HepG2 (cell line): Measurements from ENCODE around the gene MAFB. TPM values are rescaled to one million over a fixed set of nuclear protein-coding genes. Genes with fewer than 3 reads are reported as not detected.

Experiments used
- ATAC-seq: fragments of 200-7000 bp; cut with Tn5 transposase; 3 replicates; pipeline ENCODE4 v1.9.1; 2020; ENCODE audit warnings: mild to moderate bottlenecking, moderate library complexity
- BruUV-seq: library from RNA; stranded (reverse); fragments of 400-500 nt; replicated peaks from 2 replicates; lab custom pipeline; 2021; lab: Mats Ljungman, UMichigan
- CTCF ChIA-PET: fragments of 300-600 bp; formaldehyde crosslinking; extraction: SDS; loops from one replicate; lab custom pipeline; 2021; ENCODE audit warnings: low total read pairs, inconsistent platforms, low intra/inter-chr PET ratio; lab: Yijun Ruan, JAX
- POLR2A ChIA-PET: fragments of 350-600 bp; sonication (Branson Sonifier 250); formaldehyde crosslinking; loops from one replicate; lab custom pipeline; 2020; ENCODE audit warnings: antibody characterized with exemption, inconsistent platforms; lab: Yijun Ruan, JAX
- DNase-seq: peaks from one replicate; pipeline ENCODE4 v3.0.0-alpha.2; 2015; ENCODE audit warnings: low spot score
- FAIRE-seq: peaks from 3 replicates; lab custom pipeline; 2011; peaks lifted over from hg19 to GRCh38; lab: Jason Lieb, UNC
- H2AFZ ChIP-seq: one replicate; pipeline ENCODE4 v1.6.1; 2011; ENCODE audit warnings: low read length, inconsistent platforms
- H3K27ac ChIP-seq: fragments of 300-600 bp; 3 replicates; pipeline ENCODE4 v1.8.0; 2011; ENCODE audit warnings: mixed run types, mild to moderate bottlenecking, mixed read lengths, low read length, inconsistent platforms; ENCODE audit not compliant: insufficient read depth; ENCODE audit errors: extremely low read length
- H3K27me3 ChIP-seq, 2 experiments: fragments of 200-600 bp in 1 of 2; 2 replicates in 1 of 2; 3 replicates in 1 of 2; pipeline versions ENCODE4 v1.6.0 to v1.8.0; 2011; ENCODE audit warnings: low read length in 2 of 2, mild to moderate bottlenecking in 2 of 2, moderate library complexity in 2 of 2, inconsistent platforms in 1 of 2; ENCODE audit not compliant: insufficient read depth in 2 of 2, control insufficient read depth in 1 of 2
- H3K36me3 ChIP-seq, 2 experiments: fragments of 200-600 bp in 1 of 2; replicated peaks in 1 of 2; 2 replicates in 1 of 2; 3 replicates in 1 of 2; pipeline versions ENCODE4 v1.5.1 to v1.8.0; 2011; ENCODE audit warnings: low read length in 2 of 2, inconsistent platforms in 1 of 2; ENCODE audit not compliant: insufficient read depth in 2 of 2, control insufficient read depth in 1 of 2
- H3K4me1 ChIP-seq: 2 replicates; pipeline ENCODE4 v1.5.1; 2012; ENCODE audit warnings: low read length, inconsistent platforms; ENCODE audit not compliant: insufficient read depth
- H3K4me2 ChIP-seq: 2 replicates; pipeline ENCODE4 v1.6.0; 2011; ENCODE audit warnings: low read depth, low read length, inconsistent platforms
- H3K4me3 ChIP-seq, 3 experiments: fragments of 200-600 bp in 1 of 3; sonication (generic), shearing (Covaris generic) in 1 of 3; replicated peaks in 1 of 3; 2 replicates each; pipeline ENCODE4 v1.5.1; 2011 to 2016; ENCODE audit warnings: low read length in 3 of 3, inconsistent platforms in 2 of 3, low read depth in 2 of 3, mild to moderate bottlenecking in 2 of 3, control low read depth in 1 of 3, mixed read lengths in 1 of 3; ENCODE audit not compliant: insufficient read depth in 1 of 3
- H3K79me2 ChIP-seq: one replicate; pipeline ENCODE4 v1.6.1; 2011; ENCODE audit warnings: low read length, inconsistent platforms; ENCODE audit not compliant: insufficient read depth
- H3K9ac ChIP-seq: 2 replicates; pipeline ENCODE4 v1.6.0; 2011; ENCODE audit warnings: mild to moderate bottlenecking, low read depth, low read length, inconsistent platforms; ENCODE audit not compliant: insufficient read depth
- H3K9me3 ChIP-seq: 2 replicates; pipeline ENCODE4 v1.5.1; 2012; ENCODE audit warnings: mild to moderate bottlenecking, low read length
- H4K20me1 ChIP-seq: 2 replicates; pipeline ENCODE4 v1.6.0; 2011; ENCODE audit warnings: inconsistent platforms, mild to moderate bottlenecking, low read length, moderate library complexity; ENCODE audit not compliant: insufficient read depth
- CENPX ChIP-seq: sonication (generic); formaldehyde crosslinking; IDR thresholded peaks from 2 replicates; pipeline ENCODE4 v1.9.0; 2021; ENCODE audit warnings: mild to moderate bottlenecking, missing genetic modification reagents, moderate library complexity
- CREB1 ChIP-seq, 2 experiments: fragments of 450-650 bp in 1 of 2; IDR thresholded peaks; 2 replicates each; pipeline ENCODE4 v1.6.1; 2016 to 2017; ENCODE audit warnings: control low read depth in 1 of 2, mild to moderate bottlenecking in 1 of 2, missing compliant biosample characterization in 1 of 2, missing genetic modification characterization in 1 of 2
- GABPB1 ChIP-seq: IDR thresholded peaks from 2 replicates; pipeline ENCODE4 v1.6.1; 2016; ENCODE audit warnings: mild to moderate bottlenecking, missing genetic modification reagents, moderate library complexity, missing compliant biosample characterization
- MBNL3 ChIP-seq: fragments of 250-450 bp; sonication (Bioruptor Pico); conservative IDR thresholded peaks from 2 replicates; pipeline ENCODE4 v1.8.0; 2022; ENCODE audit warnings: mild to moderate bottlenecking, inconsistent platforms
- MTF1 ChIP-seq: sonication (generic); formaldehyde crosslinking; IDR thresholded peaks from 2 replicates; pipeline ENCODE4 v1.5.0; 2020; ENCODE audit warnings: missing genetic modification reagents
- NFE2L1 ChIP-seq: sonication (generic); formaldehyde crosslinking; IDR thresholded peaks from 2 replicates; pipeline ENCODE4 v1.4.0; 2020; ENCODE audit warnings: missing genetic modification reagents, mild to moderate bottlenecking, borderline replicate concordance
- RFX1 ChIP-seq: fragments of 450-650 bp; IDR thresholded peaks from 2 replicates; pipeline ENCODE4 v1.6.1; 2017
- ZBTB38 ChIP-seq: sonication (generic); formaldehyde crosslinking; IDR thresholded peaks from 2 replicates; pipeline ENCODE4 v1.5.1; 2020; ENCODE audit warnings: mild to moderate bottlenecking, missing genetic modification reagents
- ZNF44 ChIP-seq: sonication (generic); formaldehyde crosslinking; IDR thresholded peaks from 2 replicates; pipeline ENCODE4 v1.5.1; 2020; ENCODE audit warnings: mild to moderate bottlenecking, missing genetic modification reagents
- WGBS: methylation state at CpG from one replicate; pipeline ENCODE4 v1.1.6; 2017; ENCODE audit warnings: low lambda C conversion rate; 5-methylcytosine and 5-hydroxymethylcytosine counted together
- in situ Hi-C: cut with HindIII; loops from 2 replicates; pipeline ENCODE4 v1.10.0; 2017; ENCODE audit warnings: low pct_unique_long_range_greater_than_20kb; ENCODE audit not compliant: extremely low pct_ligation_motif_present
- intact Hi-C: fragments of 100-400 bp; cut with micrococcal nuclease; formaldehyde crosslinking; loops from one replicate; pipeline ENCODE4 v1.10.0; 2022; ENCODE audit not compliant: unreplicated experiment
- polyA plus RNA-seq, 8 experiments: library from polyadenylated mRNA; depleted of rRNA in 3 of 8; stranded (reverse) in 7 of 8; unstranded in 1 of 8; fragments of >200 nt; fragmentation: Illumina TruSeq in 4 of 8; extraction: Trizol in 4 of 8; gene quantifications; 2 replicates each; pipeline versions ENCODE4 v1.2.1 to v1.2.3, GENCODE V29; 2011 to 2016; ENCODE audit warnings: low read depth in 4 of 8, missing spikeins in 1 of 8, mixed read lengths in 1 of 8; ENCODE audit not compliant: insufficient read depth in 1 of 8
- total RNA-seq, 5 experiments: library from RNA; depleted of rRNA; stranded (reverse); fragments of >200 nt; fragmentation: Illumina TruSeq; extraction: Trizol; gene quantifications; 2 replicates each; pipeline ENCODE4 v1.2.3, GENCODE V29; 2016; ENCODE audit warnings: low read depth in 1 of 5
- TF ChIP-seq, protein P1 (sequence below): sonication (generic); formaldehyde crosslinking; conservative IDR thresholded peaks from 2 replicates; pipeline ENCODE4 v1.4.0; 2020; ENCODE audit warnings: missing genetic modification reagents
- TF ChIP-seq, protein P2 (sequence below): sonication (generic); formaldehyde crosslinking; IDR thresholded peaks from 2 replicates; pipeline ENCODE4 v1.4.0; 2020; ENCODE audit warnings: missing genetic modification reagents, borderline replicate concordance

The MAFB gene
- total and polyA plus RNA-seq, 2 of the 13 experiments (the other 11 are each of a cell fraction or from before 2014, with no cell fraction given): 0.08 to 0.11 TPM

DNA sequence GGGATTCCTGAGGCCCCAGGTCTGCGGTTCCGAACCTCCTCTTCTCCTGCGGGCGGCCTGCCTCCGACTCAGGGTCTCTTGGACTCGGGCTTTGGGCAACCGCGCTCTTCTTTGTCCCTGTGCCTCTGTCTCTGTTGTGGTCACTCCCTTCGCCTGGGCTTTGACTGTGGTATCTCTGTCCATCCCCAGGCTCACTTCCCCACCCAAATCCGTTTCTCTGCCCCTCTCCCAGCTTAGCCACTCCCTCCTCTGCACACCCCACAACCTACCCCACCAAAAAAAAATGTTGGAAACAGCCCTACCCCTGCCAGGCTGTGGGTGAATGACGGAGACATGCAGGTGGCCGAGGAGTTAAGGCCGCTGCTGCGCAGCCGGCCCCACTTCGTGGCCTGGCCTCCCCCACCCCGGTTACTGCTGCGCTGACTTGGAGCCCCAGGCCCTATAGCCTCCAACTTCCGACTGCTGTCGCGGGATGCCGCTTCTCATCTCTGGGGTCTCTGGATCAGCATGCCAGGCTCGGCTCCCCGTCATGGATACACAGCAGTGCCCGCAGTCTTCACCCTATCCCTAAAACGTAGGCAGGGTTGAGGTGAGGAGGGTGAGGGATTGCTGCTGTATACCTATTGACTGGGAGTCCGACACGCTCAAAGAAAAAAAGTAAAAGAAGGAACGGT, 2.7 kb upstream of the MAFB start:
- no peak for ATAC-seq
- Histone ChIP-seq H2AFZ (no peak overlapping the region), H3K27ac (no peak overlapping the region)
- TF ChIP-seq, protein P1, sequence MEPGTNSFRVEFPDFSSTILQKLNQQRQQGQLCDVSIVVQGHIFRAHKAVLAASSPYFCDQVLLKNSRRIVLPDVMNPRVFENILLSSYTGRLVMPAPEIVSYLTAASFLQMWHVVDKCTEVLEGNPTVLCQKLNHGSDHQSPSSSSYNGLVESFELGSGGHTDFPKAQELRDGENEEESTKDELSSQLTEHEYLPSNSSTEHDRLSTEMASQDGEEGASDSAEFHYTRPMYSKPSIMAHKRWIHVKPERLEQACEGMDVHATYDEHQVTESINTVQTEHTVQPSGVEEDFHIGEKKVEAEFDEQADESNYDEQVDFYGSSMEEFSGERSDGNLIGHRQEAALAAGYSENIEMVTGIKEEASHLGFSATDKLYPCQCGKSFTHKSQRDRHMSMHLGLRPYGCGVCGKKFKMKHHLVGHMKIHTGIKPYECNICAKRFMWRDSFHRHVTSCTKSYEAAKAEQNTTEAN (CRISPR knock-in tag): no peak
- TF ChIP-seq NFE2L1 (CRISPR knock-in tag): no peak
- no peak for TF ChIP-seq MBNL3 (CRISPR knock-in tag)
- TF ChIP-seq CREB1 (IDR thresholded peaks at IDR 0.05): no peak
- no peak for TF ChIP-seq CREB1 (CRISPR knock-in tag; IDR thresholded peaks at IDR 0.05)
- TF ChIP-seq ZBTB38: no peak
- no peak for TF ChIP-seq GABPB1 (CRISPR knock-in tag)
- no peak for TF ChIP-seq MTF1 (CRISPR knock-in tag)
- TF ChIP-seq ZNF44 (CRISPR knock-in tag): no peak
- no peak for TF ChIP-seq RFX1
- no peak for TF ChIP-seq CENPX
- TF ChIP-seq, protein P2, sequence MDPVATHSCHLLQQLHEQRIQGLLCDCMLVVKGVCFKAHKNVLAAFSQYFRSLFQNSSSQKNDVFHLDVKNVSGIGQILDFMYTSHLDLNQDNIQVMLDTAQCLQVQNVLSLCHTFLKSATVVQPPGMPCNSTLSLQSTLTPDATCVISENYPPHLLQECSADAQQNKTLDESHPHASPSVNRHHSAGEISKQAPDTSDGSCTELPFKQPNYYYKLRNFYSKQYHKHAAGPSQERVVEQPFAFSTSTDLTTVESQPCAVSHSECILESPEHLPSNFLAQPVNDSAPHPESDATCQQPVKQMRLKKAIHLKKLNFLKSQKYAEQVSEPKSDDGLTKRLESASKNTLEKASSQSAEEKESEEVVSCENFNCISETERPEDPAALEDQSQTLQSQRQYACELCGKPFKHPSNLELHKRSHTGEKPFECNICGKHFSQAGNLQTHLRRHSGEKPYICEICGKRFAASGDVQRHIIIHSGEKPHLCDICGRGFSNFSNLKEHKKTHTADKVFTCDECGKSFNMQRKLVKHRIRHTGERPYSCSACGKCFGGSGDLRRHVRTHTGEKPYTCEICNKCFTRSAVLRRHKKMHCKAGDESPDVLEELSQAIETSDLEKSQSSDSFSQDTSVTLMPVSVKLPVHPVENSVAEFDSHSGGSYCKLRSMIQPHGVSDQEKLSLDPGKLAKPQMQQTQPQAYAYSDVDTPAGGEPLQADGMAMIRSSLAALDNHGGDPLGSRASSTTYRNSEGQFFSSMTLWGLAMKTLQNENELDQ: no peak
- TF ChIP-seq, all 625 proteins: peak for 0
- in situ Hi-C loops: loop anchor here (5.0 to 10.0 kb wide), 2 partner anchors 429 to 1417 kb away; no protein-coding TSS in a partner anchor
- no peak for DNase-seq
- Histone ChIP-seq H3K9ac (no peak overlapping the region), H3K4me2 (no peak overlapping the region), H3K79me2 (no peaks in the 10 kb centered on the region), H3K36me3 (no peaks in the 10 kb centered on the region), H3K4me3 (no peak overlapping the region), H3K4me1 (peaks cover 13% of the 10 kb centered on the region; the same call in 1 of the 2 replicates), H4K20me1 (no peaks in the 10 kb centered on the region; the same call in 1 of the 2 replicates), H3K27me3 (peaks cover 11 to 40% of the 10 kb centered on the region in 2 experiments; a peak in 4 of 5 replicates), H3K9me3 (no peaks in the 10 kb centered on the region)
- ChIA-PET CTCF (interaction anchor here (0.7 kb wide), 1 partner anchor 1423 kb away, joined by 3 read pairs; no protein-coding TSS in a partner anchor), POLR2A (no interaction called here)
- no peak for FAIRE-seq
- BruUV-seq: no TSS peak
- intact Hi-C loops: loop anchor here (10.0 kb wide), 2 partner anchors 1427 to 1577 kb away; no protein-coding TSS in a partner anchor
- WGBS: 72% methylated on average over 29 of the region's 29 CpGs
